ENCODE results near the gene CAMTA1.
"Not testable (repeated sequence)": the region's sequence is repeated elsewhere in the genome, so short reads cannot be mapped to it uniquely, and the experiment has no call there.

The CAMTA1 gene

DNA sequence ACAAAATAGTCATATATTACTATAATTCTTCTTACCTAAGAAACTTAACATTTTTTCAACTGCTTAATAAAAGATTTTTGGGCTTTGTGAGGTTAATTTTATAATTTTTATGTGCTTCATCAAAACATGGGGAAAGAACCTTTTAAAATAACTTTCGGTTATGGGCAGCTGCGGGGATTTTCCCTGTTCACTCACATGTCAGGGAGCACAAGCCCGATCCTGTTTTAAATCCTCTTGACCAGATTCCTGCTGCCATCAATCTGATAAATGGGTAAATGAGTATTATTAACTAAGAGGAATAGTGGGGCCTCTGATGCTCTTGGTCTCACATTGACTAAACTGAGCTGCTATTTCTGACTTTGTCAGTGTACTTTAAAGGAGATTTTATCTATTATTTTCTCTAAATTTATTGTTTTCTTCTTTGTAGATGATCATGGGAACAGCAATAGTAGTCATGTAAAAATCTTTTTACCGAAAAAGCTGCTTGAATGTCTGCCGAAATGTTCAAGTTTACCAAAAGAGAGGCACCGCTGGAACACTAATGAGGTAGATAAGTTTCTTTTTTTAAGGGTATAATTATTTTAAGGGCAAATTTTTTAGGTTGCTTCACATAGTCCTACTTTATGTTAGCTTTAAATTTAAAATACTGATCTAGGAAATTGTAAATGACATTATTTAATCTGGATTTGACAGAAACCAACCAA, 39.6 kb downstream of the CAMTA1 start:
- TF ChIP-seq JUND (IDR thresholded peaks at IDR 0.05; ENCODE audit: low read depth) = no peak
- DNase-seq (ENCODE audit: low read depth in 1 of 2, low spot score in 1 of 2) = no peak
- in situ Hi-C loops (cut with HindIII; ENCODE audit: low pct_unique_long_range_greater_than_20kb, low sequenced_read_pairs) = no loop called here

DNA sequence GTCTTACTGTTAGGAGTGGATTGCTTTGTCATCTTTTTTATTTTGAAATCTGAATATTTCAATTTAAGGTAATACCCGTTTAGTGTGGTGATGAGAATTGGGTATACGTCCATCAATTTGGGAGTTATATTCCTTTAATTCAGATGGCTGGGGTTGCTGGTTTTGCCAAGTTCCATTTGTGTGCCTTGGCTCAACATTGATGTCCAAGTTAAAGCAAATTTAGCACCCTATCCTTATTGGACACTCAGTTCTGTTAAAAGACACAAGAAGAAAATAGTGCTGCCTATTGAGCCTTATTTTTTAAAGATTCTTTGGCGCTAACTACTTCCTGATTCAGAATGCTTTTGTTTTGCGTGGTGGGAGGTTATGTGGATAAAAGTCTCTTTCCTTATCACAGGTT, 40.6 kb downstream of the CAMTA1 start:
- in situ Hi-C loops (cut with HindIII; ENCODE audit: low pct_unique_long_range_greater_than_20kb, low sequenced_read_pairs) = no loop called here
- no peak for TF ChIP-seq JUND (IDR thresholded peaks at IDR 0.05; ENCODE audit: low read depth)
- no peak for DNase-seq (ENCODE audit: low read depth in 1 of 2, low spot score in 1 of 2)

- in situ Hi-C loops (cut with HindIII; ENCODE audit: low pct_unique_long_range_greater_than_20kb, low sequenced_read_pairs) = no loop called here
- DNase-seq (ENCODE audit: low read depth in 1 of 2, low spot score in 1 of 2) = no peak
- no peak for TF ChIP-seq JUND (IDR thresholded peaks at IDR 0.05; ENCODE audit: low read depth)
Observed at GRCh38 chr1:6827079-6827478, 41.8 kb downstream of the CAMTA1 start.

GRCh38 chr1:6827630-6828165, 42.4 kb downstream of the CAMTA1 start:
- no peak for DNase-seq (ENCODE audit: low read depth in 1 of 2, low spot score in 1 of 2)

DNA sequence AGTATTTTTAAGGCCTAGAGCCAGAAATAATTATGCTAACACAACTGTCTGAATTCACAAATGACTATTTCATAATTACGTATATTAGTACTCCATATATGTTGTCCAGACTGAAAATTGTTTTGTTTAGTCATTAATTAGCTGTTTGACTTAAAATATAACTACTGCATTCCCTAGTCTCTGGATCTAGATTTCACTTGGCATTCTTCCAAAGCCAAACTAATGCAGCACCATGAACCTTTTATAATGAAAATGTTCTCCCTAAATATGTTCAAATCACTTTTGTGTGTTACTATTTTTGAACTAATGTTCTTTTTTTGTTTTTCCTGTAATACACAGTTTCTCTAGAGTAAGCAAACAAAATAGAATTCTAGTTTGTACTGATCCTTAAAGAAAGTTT, 46.1 kb downstream of the CAMTA1 start:
- in situ Hi-C loops (cut with HindIII; ENCODE audit: low pct_unique_long_range_greater_than_20kb, low sequenced_read_pairs) = no loop called here
- no peak for DNase-seq (ENCODE audit: low read depth in 1 of 2, low spot score in 1 of 2)
- no peak for TF ChIP-seq JUND (IDR thresholded peaks at IDR 0.05; ENCODE audit: low read depth)

More at GRCh38 chr1:6827630-6828165, 42.4 kb downstream of the CAMTA1 start:
- in situ Hi-C loops (cut with HindIII; ENCODE audit: low pct_unique_long_range_greater_than_20kb, low sequenced_read_pairs) = no loop called here
- no peak for TF ChIP-seq JUND (IDR thresholded peaks at IDR 0.05; ENCODE audit: low read depth)

DNA sequence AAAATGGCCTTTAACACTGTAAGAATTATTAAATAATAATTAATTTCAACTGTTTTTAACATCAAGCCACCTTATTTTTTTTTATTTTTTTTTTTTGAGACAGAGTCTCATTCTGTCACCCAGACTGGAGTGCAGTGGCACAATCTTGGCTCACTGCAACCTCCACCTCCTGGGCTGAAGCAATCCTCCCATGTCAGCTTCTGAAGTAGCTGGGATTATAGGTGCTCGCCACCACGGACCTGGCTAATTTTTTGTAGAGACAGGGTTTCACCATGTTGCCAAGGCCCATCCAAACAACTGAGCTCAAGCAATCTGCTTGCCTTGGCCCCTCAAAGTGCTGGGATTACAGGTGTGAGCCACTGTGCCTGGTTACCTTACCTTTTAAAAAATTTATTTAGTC, 46.8 kb downstream of the CAMTA1 start:
- in situ Hi-C loops (cut with HindIII; ENCODE audit: low pct_unique_long_range_greater_than_20kb, low sequenced_read_pairs); DNase-seq (ENCODE audit: low read depth in 1 of 2, low spot score in 1 of 2): not testable (repeated sequence)

DNA sequence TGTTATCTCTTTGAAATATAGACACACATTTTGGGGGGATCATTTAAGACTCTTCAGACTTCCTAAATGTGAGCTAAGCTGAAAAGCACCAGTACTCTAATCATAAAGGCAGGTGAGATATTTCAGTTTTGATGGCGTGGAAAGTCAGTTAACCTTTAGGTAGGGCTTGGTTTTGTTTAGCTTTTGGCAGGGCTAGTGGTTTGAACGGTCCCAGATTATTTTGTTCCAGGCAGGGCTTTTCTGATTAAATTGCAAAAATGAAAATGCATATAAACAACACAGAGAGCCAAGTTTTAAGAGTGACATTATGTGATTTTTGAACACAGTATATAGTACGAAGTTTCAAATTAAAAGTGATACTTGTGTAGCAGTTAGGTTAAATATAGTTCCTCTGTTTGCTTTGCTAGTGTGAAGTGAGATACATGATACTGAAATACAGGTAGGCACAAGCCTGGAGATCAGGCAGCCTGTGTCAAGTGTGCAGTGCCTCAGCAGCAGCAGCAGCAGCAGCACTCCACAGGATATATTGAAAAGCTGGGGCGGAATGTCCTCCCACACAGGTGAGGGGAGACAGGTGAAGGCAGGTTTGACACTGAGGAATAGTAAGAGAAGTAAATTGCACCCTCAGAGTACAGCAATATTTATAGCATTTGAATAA, 47.4 kb downstream of the CAMTA1 start:
- no peak for TF ChIP-seq JUND (IDR thresholded peaks at IDR 0.05; ENCODE audit: low read depth)
- no peak for DNase-seq (ENCODE audit: low read depth in 1 of 2, low spot score in 1 of 2)
- in situ Hi-C loops (cut with HindIII; ENCODE audit: low pct_unique_long_range_greater_than_20kb, low sequenced_read_pairs) = no loop called here

DNA sequence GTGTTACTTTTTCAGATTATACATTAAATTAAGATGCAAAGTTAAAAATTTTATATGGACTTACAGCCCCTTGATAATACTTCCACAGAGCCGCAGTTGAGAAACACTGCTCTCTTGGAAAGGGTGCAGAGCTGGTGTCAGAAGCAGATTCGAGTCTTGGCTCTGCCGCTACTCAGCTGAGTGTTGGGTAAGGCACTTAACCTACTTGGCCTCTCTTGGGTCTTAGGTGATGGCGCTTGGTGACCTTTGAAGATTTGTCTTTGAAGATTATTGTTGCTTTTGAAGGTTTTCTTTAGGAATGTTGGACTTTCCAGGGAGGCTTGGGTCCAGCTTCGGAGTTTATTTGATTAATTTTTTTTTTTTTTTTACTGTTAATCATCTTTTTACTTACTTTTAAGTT, 48.5 kb downstream of the CAMTA1 start:
- DNase-seq (ENCODE audit: low read depth in 1 of 2, low spot score in 1 of 2) = no peak
- in situ Hi-C loops (cut with HindIII; ENCODE audit: low pct_unique_long_range_greater_than_20kb, low sequenced_read_pairs) = no loop called here
- TF ChIP-seq JUND (IDR thresholded peaks at IDR 0.05; ENCODE audit: low read depth) = no peak

DNA sequence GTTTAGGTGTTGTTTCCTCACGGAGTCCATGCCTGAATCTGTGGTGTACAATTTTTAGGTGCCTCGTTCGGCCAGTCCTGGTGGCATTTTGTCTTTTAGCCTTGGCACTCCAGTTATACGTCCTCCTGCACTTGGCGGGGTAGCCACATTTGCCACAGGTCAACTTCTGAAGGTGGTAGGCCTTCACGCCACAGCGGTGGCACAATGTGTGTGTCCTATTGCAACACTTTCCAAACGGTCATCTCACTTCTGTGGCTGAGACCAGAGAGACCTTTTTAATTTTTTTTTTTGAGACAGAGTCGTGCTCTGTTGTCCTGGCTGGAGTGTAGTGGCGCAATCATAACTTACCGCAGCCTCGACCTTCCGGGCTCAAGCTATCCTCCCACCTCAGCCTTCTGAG, 49.1 kb downstream of the CAMTA1 start:
- in situ Hi-C loops (cut with HindIII; ENCODE audit: low pct_unique_long_range_greater_than_20kb, low sequenced_read_pairs) = no loop called here
- TF ChIP-seq JUND (IDR thresholded peaks at IDR 0.05; ENCODE audit: low read depth) = no peak
- DNase-seq (ENCODE audit: low read depth in 1 of 2, low spot score in 1 of 2) = no peak

DNA sequence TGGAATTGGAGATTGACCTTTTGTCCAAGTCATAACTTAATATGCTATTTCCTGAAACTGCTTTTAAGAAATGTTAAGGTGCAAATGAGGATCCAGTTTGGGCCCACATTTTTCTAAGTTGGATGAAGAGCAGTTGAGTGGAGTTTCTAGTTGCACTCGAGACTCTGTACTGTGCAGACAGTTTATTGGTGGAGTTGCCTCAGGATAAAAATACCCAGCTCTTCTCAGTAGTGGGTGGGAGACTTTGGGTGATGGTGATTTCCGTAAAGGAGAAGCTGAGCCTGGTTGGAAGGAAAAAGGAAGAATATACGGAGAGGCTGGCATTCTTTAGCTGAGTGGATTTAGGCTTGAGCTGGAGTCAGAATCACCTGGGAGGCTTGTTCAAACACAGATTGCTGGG, 49.9 kb downstream of the CAMTA1 start:
- DNase-seq (ENCODE audit: low read depth in 1 of 2, low spot score in 1 of 2) = no peak
- in situ Hi-C loops (cut with HindIII; ENCODE audit: low pct_unique_long_range_greater_than_20kb, low sequenced_read_pairs) = no loop called here
- TF ChIP-seq JUND (IDR thresholded peaks at IDR 0.05; ENCODE audit: low read depth) = no peak

DNA sequence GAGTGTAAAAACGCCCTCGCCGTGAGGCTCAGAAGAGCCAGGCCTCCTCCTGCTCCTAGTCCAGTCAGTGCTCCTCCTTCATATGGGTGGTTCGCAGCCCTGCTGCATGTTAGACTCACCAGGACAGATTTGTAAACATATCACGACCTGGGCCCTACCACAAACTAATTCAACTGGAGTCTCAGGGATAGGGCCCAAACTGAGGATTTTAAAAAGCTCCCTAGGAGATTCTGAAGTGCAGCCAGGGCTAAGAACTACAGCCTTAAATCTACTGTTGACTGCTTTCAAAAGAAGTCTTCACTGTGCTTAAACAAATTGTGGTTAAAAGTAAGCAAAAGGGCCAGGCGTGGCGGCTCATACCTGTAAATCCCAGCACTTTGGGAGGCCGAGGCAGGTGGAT, 57.0 kb downstream of the CAMTA1 start:
- TF ChIP-seq JUND (IDR thresholded peaks at IDR 0.05; ENCODE audit: low read depth) = no peak
- in situ Hi-C loops (cut with HindIII; ENCODE audit: low pct_unique_long_range_greater_than_20kb, low sequenced_read_pairs) = no loop called here
- DNase-seq (ENCODE audit: low read depth in 1 of 2, low spot score in 1 of 2) = no peak

- in situ Hi-C loops (cut with HindIII; ENCODE audit: low pct_unique_long_range_greater_than_20kb, low sequenced_read_pairs); DNase-seq (ENCODE audit: low read depth in 1 of 2, low spot score in 1 of 2): not testable (repeated sequence)
Observed at GRCh38 chr1:6845786-6846185, 60.5 kb downstream of the CAMTA1 start.

DNA sequence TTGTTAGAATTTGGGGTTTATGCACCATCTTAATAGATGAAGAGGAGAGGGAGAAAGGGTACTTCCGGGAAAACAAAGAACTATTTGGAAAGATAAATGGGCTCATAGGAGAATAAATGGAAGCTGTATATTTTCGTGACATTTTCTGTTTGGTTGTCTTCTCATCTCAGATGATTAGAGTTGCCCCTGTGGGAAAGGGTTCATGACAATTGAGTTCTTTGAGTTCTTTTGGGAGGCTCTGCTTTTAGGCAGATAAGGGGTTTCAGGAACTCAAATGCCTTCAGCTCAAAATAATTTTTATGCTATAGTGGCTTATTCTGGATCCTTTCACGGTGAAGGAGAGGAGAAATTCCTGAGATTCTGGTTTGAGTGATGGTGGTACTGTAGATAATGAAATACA, 63.6 kb downstream of the CAMTA1 start:
- no peak for TF ChIP-seq JUND (IDR thresholded peaks at IDR 0.05; ENCODE audit: low read depth)
- no peak for DNase-seq (ENCODE audit: low read depth in 1 of 2, low spot score in 1 of 2)
- in situ Hi-C loops (cut with HindIII; ENCODE audit: low pct_unique_long_range_greater_than_20kb, low sequenced_read_pairs) = no loop called here
